Mesendoderm (in vitro differentiated cells): ENCODE measurements around the gene TRIM33. TPM values are rescaled to one million over a fixed set of nuclear protein-coding genes. Genes with fewer than 3 reads are reported as not detected.

ENCODE experiments used
- DNase-seq: peaks from one replicate; pipeline ENCODE4 v3.0.0; 2013
- H2AK5ac ChIP-seq: 2 replicates; pipeline ENCODE4 v1.6.1; 2013; ENCODE audit warnings: low read length, inconsistent platforms
- H2BK120ac ChIP-seq: 2 replicates; pipeline ENCODE4 v1.6.1; 2013; ENCODE audit warnings: low read depth, mild to moderate bottlenecking, low read length, moderate library complexity, mixed read lengths
- H2BK15ac ChIP-seq: replicated peaks from 2 replicates; pipeline ENCODE4 v1.6.1; 2013; ENCODE audit warnings: low read depth, mild to moderate bottlenecking, moderate library complexity
- H2BK5ac ChIP-seq: 2 replicates; pipeline ENCODE4 v1.6.1; 2013; ENCODE audit warnings: low read length, inconsistent platforms
- H3K18ac ChIP-seq: 2 replicates; pipeline ENCODE4 v1.6.1; 2013; ENCODE audit warnings: mild to moderate bottlenecking, low read length, mixed read lengths
- H3K23ac ChIP-seq: one replicate; pipeline ENCODE4 v1.6.1; 2013; ENCODE audit warnings: low read length
- H3K27ac ChIP-seq: 2 replicates; pipeline ENCODE4 v1.5.1; 2013; ENCODE audit warnings: low read depth, mild to moderate bottlenecking, inconsistent platforms, low read length, moderate library complexity
- H3K27me3 ChIP-seq: 2 replicates; pipeline ENCODE4 v1.6.1; 2013; ENCODE audit warnings: low read length, control low read depth, mild to moderate bottlenecking, inconsistent platforms; ENCODE audit not compliant: insufficient read depth, poor library complexity
- H3K36me3 ChIP-seq: 2 replicates; pipeline ENCODE4 v1.6.1; 2013; ENCODE audit warnings: low read length, inconsistent platforms; ENCODE audit not compliant: control insufficient read depth, insufficient read depth
- H3K4ac ChIP-seq: one replicate; pipeline ENCODE4 v1.6.1; 2013; ENCODE audit warnings: low read depth, mild to moderate bottlenecking, low read length, moderate library complexity
- H3K4me1 ChIP-seq: 2 replicates; pipeline ENCODE4 v1.6.1; 2013; ENCODE audit warnings: low read depth, low read length, inconsistent platforms; ENCODE audit not compliant: control insufficient read depth
- H3K4me2 ChIP-seq: 2 replicates; pipeline ENCODE4 v1.6.1; 2013; ENCODE audit warnings: low read length
- H3K4me3 ChIP-seq: 2 replicates; pipeline ENCODE4 v1.5.1; 2013; ENCODE audit warnings: mild to moderate bottlenecking, low read length
- H3K56ac ChIP-seq: one replicate; pipeline ENCODE4 v1.6.1; 2013; ENCODE audit warnings: low read length
- H3K79me1 ChIP-seq: 2 replicates; pipeline ENCODE4 v1.6.1; 2013; ENCODE audit warnings: low read length, inconsistent platforms
- H3K79me2 ChIP-seq: 2 replicates; pipeline ENCODE4 v1.6.1; 2013; ENCODE audit warnings: mild to moderate bottlenecking, low read length; ENCODE audit not compliant: control insufficient read depth, insufficient read depth
- H3K9ac ChIP-seq: 2 replicates; pipeline ENCODE4 v1.6.1; 2013; ENCODE audit warnings: low read length, inconsistent platforms
- H4K5ac ChIP-seq: one replicate; pipeline ENCODE4 v1.6.1; 2013; ENCODE audit warnings: low read length
- H4K8ac ChIP-seq: one replicate; pipeline ENCODE4 v1.6.1; 2013; ENCODE audit warnings: low read depth, mild to moderate bottlenecking, control low read depth, low read length, moderate library complexity
- WGBS: extraction: QIAGEN DNeasy Blood & Tissue Kit; methylation state at CpG from one replicate; pipeline ENCODE4 v1.1.7; 2013; ENCODE audit warnings: low lambda C conversion rate, missing lambda C conversion rate; ENCODE audit not compliant: insufficient coverage; ENCODE audit errors: extremely low coverage; 5-methylcytosine and 5-hydroxymethylcytosine counted together
- polyA plus RNA-seq, 2 experiments: library from polyadenylated mRNA; stranded (reverse); fragments of 200-250 nt; gene quantifications; one replicate each; pipeline ENCODE4 v1.2.3, GENCODE V29; 2013

TRIM33 gene
- polyA plus RNA-seq (2013, experiment 1 of 2) = 40.8 TPM
- 43.8 TPM for polyA plus RNA-seq (2013, experiment 2 of 2)

GRCh38 chr1:114511032-114511785 lies at the start of gene TRIM33:
TSS of gene TRIM33 (minus strand) at chr1:114511203. CDS start at chr1:114511076, 127 bp downstream.
- Histone ChIP-seq H3K4me2 (peak within 1 kb of the TSS; percentile 98), H4K8ac (no peak within 1 kb of the TSS), H3K4ac (peak within 1 kb of the TSS; percentile 61)

GRCh38 chr1:114559356-114559755 lies 48.4 kb upstream of the TRIM33 start:
- H3K9ac ChIP-seq = no peak overlapping the region
- no peak overlapping the region for H4K5ac ChIP-seq
- H2BK5ac ChIP-seq = no peak overlapping the region
- H3K79me1 ChIP-seq = no peaks in the 10 kb centered on the region
- H3K4ac ChIP-seq = no peak overlapping the region
- WGBS = no CpG with 5 or more reads among the region's 3 CpGs
- H2BK120ac ChIP-seq = no peak overlapping the region
- no peaks in the 10 kb centered on the region for H3K36me3 ChIP-seq
- no peak overlapping the region for H3K23ac ChIP-seq
- H3K4me1 ChIP-seq = no peaks in the 10 kb centered on the region
- no peak overlapping the region for H3K18ac ChIP-seq
- no peak overlapping the region for H2AK5ac ChIP-seq
- H3K56ac ChIP-seq = no peak overlapping the region
- no peak overlapping the region for H2BK15ac ChIP-seq
- no peak overlapping the region for H3K27ac ChIP-seq
- no peak overlapping the region for H4K8ac ChIP-seq
- H3K4me3 ChIP-seq = no peak overlapping the region
- no peak overlapping the region for H3K4me2 ChIP-seq
- H3K79me2 ChIP-seq = no peaks in the 10 kb centered on the region
- H3K27me3 ChIP-seq = no peaks in the 10 kb centered on the region
- DNase-seq = no peak

More at GRCh38 chr1:114511032-114511785, at the start of gene TRIM33:
- peaks cover 13% of the 10 kb centered on the region for H3K4me1 ChIP-seq
- H3K36me3 ChIP-seq = no peaks in the 10 kb centered on the region
- H3K9ac ChIP-seq = peak within 1 kb of the TSS; percentile 94
- H2BK15ac ChIP-seq = no peak within 1 kb of the TSS
- H3K27ac ChIP-seq = peak within 1 kb of the TSS; percentile 86
- no peak within 1 kb of the TSS for H2BK5ac ChIP-seq
- H2BK120ac ChIP-seq = no peak within 1 kb of the TSS
- H3K27me3 ChIP-seq = no peaks in the 10 kb centered on the region
- no peak within 1 kb of the TSS for H4K5ac ChIP-seq
- peak within 1 kb of the TSS; percentile 88 for H3K18ac ChIP-seq
- H3K79me1 ChIP-seq = peaks cover 11% of the 10 kb centered on the region
- no peak within 1 kb of the TSS for H2AK5ac ChIP-seq
- peaks cover 41% of the 10 kb centered on the region for H3K79me2 ChIP-seq
- WGBS = no CpG with 5 or more reads among the region's 90 CpGs
- peak; percentile 96 for DNase-seq
- peak within 1 kb of the TSS; percentile 92 for H3K23ac ChIP-seq
- peak within 1 kb of the TSS; percentile 99 for H3K56ac ChIP-seq
- peak within 1 kb of the TSS; percentile 87 for H3K4me3 ChIP-seq

GRCh38 chr1:114558544-114558943 lies 47.5 kb upstream of the TRIM33 start:
- no peaks in the 10 kb centered on the region for H3K4me1 ChIP-seq
- no peak overlapping the region for H3K9ac ChIP-seq
- H2BK5ac ChIP-seq = no peak overlapping the region
- no peak overlapping the region for H4K8ac ChIP-seq
- H3K23ac ChIP-seq = no peak overlapping the region
- H3K79me1 ChIP-seq = no peaks in the 10 kb centered on the region
- H3K36me3 ChIP-seq = no peaks in the 10 kb centered on the region
- WGBS = no CpG with 5 or more reads among the region's 1 CpG
- H2BK15ac ChIP-seq = no peak overlapping the region
- no peak overlapping the region for H3K4me2 ChIP-seq
- H3K27me3 ChIP-seq = no peaks in the 10 kb centered on the region
- peak; percentile 27 for DNase-seq
- H3K4ac ChIP-seq = no peak overlapping the region
- no peak overlapping the region for H3K18ac ChIP-seq
- H3K56ac ChIP-seq = no peak overlapping the region
- no peak overlapping the region for H2AK5ac ChIP-seq
- no peak overlapping the region for H3K27ac ChIP-seq
- H4K5ac ChIP-seq = no peak overlapping the region
- H2BK120ac ChIP-seq = no peak overlapping the region
- H3K4me3 ChIP-seq = no peak overlapping the region
- H3K79me2 ChIP-seq = no peaks in the 10 kb centered on the region

- Histone ChIP-seq H2BK120ac (no peak overlapping the region), H3K79me2 (no peaks in the 10 kb centered on the region), H2BK15ac (no peak overlapping the region), H3K4ac (no peak overlapping the region), H3K4me2 (no peak overlapping the region), H3K4me1 (no peaks in the 10 kb centered on the region), H3K9ac (no peak overlapping the region), H4K5ac (no peak overlapping the region), H3K56ac (no peak overlapping the region), H2BK5ac (no peak overlapping the region), H3K23ac (no peak overlapping the region), H3K79me1 (no peaks in the 10 kb centered on the region), H3K36me3 (no peaks in the 10 kb centered on the region), H3K27me3 (no peaks in the 10 kb centered on the region), H3K4me3 (no peak overlapping the region), H2AK5ac (no peak overlapping the region), H4K8ac (no peak overlapping the region), H3K18ac (no peak overlapping the region), H3K27ac (no peak overlapping the region)
- no CpG with 5 or more reads among the region's 2 CpGs for WGBS
- DNase-seq = peak; percentile 23
These were observed 43.6 kb upstream of the TRIM33 start for GRCh38 chr1:114554577-114554976.

GRCh38 chr1:114552106-114552639 lies 41.2 kb upstream of the TRIM33 start:
- Histone ChIP-seq H3K27ac (no peak overlapping the region), H3K56ac (no peak overlapping the region), H3K9ac (no peak overlapping the region), H4K5ac (no peak overlapping the region), H2AK5ac (no peak overlapping the region), H4K8ac (no peak overlapping the region), H2BK5ac (no peak overlapping the region), H3K23ac (no peak overlapping the region), H3K79me2 (no peaks in the 10 kb centered on the region), H3K4me3 (no peak overlapping the region), H2BK15ac (no peak overlapping the region), H3K4ac (no peak overlapping the region), H3K4me2 (no peak overlapping the region), H3K4me1 (no peaks in the 10 kb centered on the region), H3K27me3 (no peaks in the 10 kb centered on the region), H3K36me3 (no peaks in the 10 kb centered on the region), H3K18ac (no peak overlapping the region), H2BK120ac (no peak overlapping the region), H3K79me1 (no peaks in the 10 kb centered on the region)
- WGBS = no CpG with 5 or more reads among the region's 7 CpGs
- DNase-seq = no peak
